GM12878 (cell line): ENCODE results near the gene ARFGAP3. TPM values are rescaled to one million over a fixed set of nuclear protein-coding genes. Genes with fewer than 3 reads are reported as not detected.

Experiments used
- ATAC-seq: fragments of 200-7000 bp; cut with Tn5 transposase; 3 replicates; pipeline ENCODE4 v1.9.1; 2020; ENCODE audit warnings: mild to moderate bottlenecking, moderate library complexity
- BruUV-seq: library from RNA; stranded (reverse); fragments of 400-500 nt; replicated peaks from 2 replicates; lab custom pipeline; 2021; lab: Mats Ljungman, UMichigan
- CTCF ChIA-PET: fragments of 300-600 bp; sonication (Branson Sonifier 250); formaldehyde crosslinking; extraction: SDS; loops from one replicate; lab custom pipeline; 2021; ENCODE audit warnings: inconsistent platforms; lab: Yijun Ruan, JAX
- POLR2A ChIA-PET: fragments of 350-600 bp; formaldehyde crosslinking; extraction: SDS; loops from one replicate; lab custom pipeline; 2021; ENCODE audit warnings: inconsistent platforms; lab: Charles Lee
- RAD21 ChIA-PET: fragments of 300-600 bp; sonication (Branson Sonifier 250); formaldehyde crosslinking; loops from one replicate; lab custom pipeline; 2023; ENCODE audit warnings: antibody characterized with exemption; ENCODE audit not compliant: unreplicated experiment; lab: Charles Lee
- SMC1A ChIA-PET: fragments of 300-600 bp; sonication (Branson Sonifier 250); formaldehyde crosslinking; loops from one replicate; lab custom pipeline; 2023; ENCODE audit not compliant: unreplicated experiment, uncharacterized antibody; lab: Charles Lee
- DNase-seq: peaks from one replicate; pipeline ENCODE4 v3.0.0-alpha.2; 2011; ENCODE audit warnings: low read depth, low spot score
- FAIRE-seq: peaks from 3 replicates; lab custom pipeline; 2011; peaks lifted over from hg19 to GRCh38; lab: Jason Lieb, UNC
- H2AFZ ChIP-seq: 2 replicates; pipeline ENCODE4 v1.6.0; 2011; ENCODE audit warnings: low read depth, low read length, control low read depth; ENCODE audit not compliant: control insufficient read depth
- H3K27ac ChIP-seq: 2 replicates; pipeline ENCODE4 v1.5.1; 2011; ENCODE audit warnings: control low read depth; ENCODE audit not compliant: control insufficient read depth, insufficient read depth
- H3K27me3 ChIP-seq, 2 experiments: replicated peaks in 1 of 2; 2 replicates each; pipeline versions ENCODE4 v1.6.0 to v1.6.1; 2011; ENCODE audit warnings: low read length in 1 of 2; ENCODE audit not compliant: control insufficient read depth in 2 of 2, insufficient read depth in 2 of 2
- H3K36me3 ChIP-seq, 2 experiments: 2 replicates each; pipeline ENCODE4 v1.5.1; 2011; ENCODE audit warnings: low read length in 1 of 2; ENCODE audit not compliant: control insufficient read depth in 2 of 2, insufficient read depth in 2 of 2
- H3K4me1 ChIP-seq: 2 replicates; pipeline ENCODE4 v1.6.1; 2011; ENCODE audit warnings: mild to moderate bottlenecking, low read length, moderate library complexity, mixed read lengths; ENCODE audit not compliant: control insufficient read depth, insufficient read depth
- H3K4me2 ChIP-seq: 2 replicates; pipeline ENCODE4 v1.6.0; 2011; ENCODE audit warnings: control low read depth; ENCODE audit not compliant: control insufficient read depth, insufficient read depth
- H3K4me3 ChIP-seq: fragments of 200-600 bp; sonication (generic); 2 replicates; pipeline ENCODE4 v1.5.1; 2016
- H3K79me2 ChIP-seq: 2 replicates; pipeline ENCODE4 v1.6.0; 2011; ENCODE audit warnings: low read length; ENCODE audit not compliant: control insufficient read depth, insufficient read depth
- H3K9ac ChIP-seq: 2 replicates; pipeline ENCODE4 v1.8.0; 2011; ENCODE audit warnings: low read length, control low read depth, mixed read lengths; ENCODE audit not compliant: control insufficient read depth, insufficient read depth
- H3K9me3 ChIP-seq: replicated peaks from 3 replicates; pipeline ENCODE4 v1.5.1; 2011; ENCODE audit warnings: mild to moderate bottlenecking, low read length; ENCODE audit not compliant: control insufficient read depth, insufficient read depth
- H4K20me1 ChIP-seq: 2 replicates; pipeline ENCODE4 v1.6.0; 2011; ENCODE audit not compliant: control insufficient read depth, insufficient read depth
- ASH2L ChIP-seq: fragments of 300-600, 200-600 bp; sonication (generic); IDR thresholded peaks from 2 replicates; pipeline ENCODE4 v1.6.1; 2017; ENCODE audit warnings: low read depth, mild to moderate bottlenecking, borderline replicate concordance
- BACH1 ChIP-seq: fragments of 450-650 bp; IDR thresholded peaks from 2 replicates; pipeline ENCODE4 v1.6.1; 2017; ENCODE audit warnings: mild to moderate bottlenecking, borderline replicate concordance
- CEBPB ChIP-seq, 2 experiments: fragments of 150-350 bp in 1 of 2; IDR thresholded peaks; 2 replicates each; pipeline ENCODE4 v1.6.1; 2012 to 2014; ENCODE audit warnings: low read depth in 2 of 2, low read length in 2 of 2, borderline replicate concordance in 1 of 2, inconsistent platforms in 1 of 2
- FOS ChIP-seq: IDR thresholded peaks from 3 replicates; pipeline ENCODE4 v1.6.1; 2011; ENCODE audit warnings: borderline replicate concordance; ENCODE audit not compliant: insufficient read length; ENCODE audit errors: extremely low read depth
- HDAC6 ChIP-seq: fragments of 200-600 bp; sonication (generic); IDR thresholded peaks from one replicate; pipeline ENCODE4 v1.8.0; 2017; ENCODE audit warnings: antibody characterized with exemption; ENCODE audit not compliant: unreplicated experiment
- IKZF2 ChIP-seq, 2 experiments: fragments of 450-650 bp; IDR thresholded peaks; 2 replicates each; pipeline ENCODE4 v1.6.1; 2017; ENCODE audit warnings: mild to moderate bottlenecking in 2 of 2, moderate library complexity in 2 of 2
- JUNB ChIP-seq: IDR thresholded peaks from 2 replicates; pipeline ENCODE4 v1.6.1; 2016; ENCODE audit warnings: antibody characterized with exemption, mild to moderate bottlenecking
- MYC ChIP-seq: IDR thresholded peaks from 2 replicates; pipeline ENCODE4 v1.6.1; 2011; ENCODE audit warnings: mild to moderate bottlenecking, low read length, moderate library complexity, inconsistent platforms; ENCODE audit not compliant: insufficient read depth, insufficient replicate concordance, insufficient read length, severe bottlenecking
- NFIC ChIP-seq: IDR thresholded peaks from 2 replicates; pipeline ENCODE4 v1.6.1; 2012; ENCODE audit warnings: low read depth, mild to moderate bottlenecking, inconsistent platforms, low read length, moderate library complexity
- NRF1 ChIP-seq: conservative IDR thresholded peaks from 2 replicates; pipeline ENCODE4 v1.6.1; 2011; ENCODE audit warnings: mild to moderate bottlenecking, low read depth, low read length, improper control_type of control experiment
- PAX8 ChIP-seq: fragments of 450-650 bp; IDR thresholded peaks from 2 replicates; pipeline ENCODE4 v1.6.1; 2017; ENCODE audit warnings: mild to moderate bottlenecking, moderate library complexity
- SIN3A ChIP-seq: IDR thresholded peaks from 2 replicates; pipeline ENCODE4 v1.6.1; 2012; ENCODE audit warnings: low read depth, low read length, improper control_type of control experiment
- SUPT20H ChIP-seq: IDR thresholded peaks from 2 replicates; pipeline ENCODE4 v1.6.1; 2011; ENCODE audit warnings: low read depth, mild to moderate bottlenecking, low read length, moderate library complexity, borderline replicate concordance; ENCODE audit not compliant: control insufficient read depth
- TAF1 ChIP-seq: IDR thresholded peaks from 2 replicates; pipeline ENCODE4 v1.6.1; 2011; ENCODE audit warnings: mild to moderate bottlenecking, low read depth, low read length, borderline replicate concordance
- TCF3 ChIP-seq: IDR thresholded peaks from 2 replicates; pipeline ENCODE4 v1.6.1; 2012; ENCODE audit warnings: low read depth, mild to moderate bottlenecking, low read length, borderline replicate concordance; ENCODE audit not compliant: insufficient read depth
- ZBED1 ChIP-seq: IDR thresholded peaks from 2 replicates; pipeline ENCODE4 v1.6.1; 2016; ENCODE audit warnings: borderline replicate concordance
- ZNF384 ChIP-seq: IDR thresholded peaks from 2 replicates; pipeline ENCODE4 v1.6.1; 2012; ENCODE audit warnings: low read depth, mild to moderate bottlenecking, low read length, improper control_type of control experiment, borderline replicate concordance
- WGBS: methylation state at CpG from one replicate; pipeline ENCODE4 v1.1.6; 2016; ENCODE audit warnings: low lambda C conversion rate; ENCODE audit not compliant: insufficient replicate concordance, insufficient coverage; ENCODE audit errors: missing lambda C conversion rate; 5-methylcytosine and 5-hydroxymethylcytosine counted together
- in situ Hi-C: fragments of 300-500 bp; cut with MboI; formaldehyde crosslinking; loops from 9 replicates; pipeline ENCODE4 v1.14.3; 2018; ENCODE audit warnings: mixed read lengths
- intact Hi-C: fragments of 100-400 bp; cut with micrococcal nuclease; formaldehyde crosslinking; loops from one replicate; pipeline ENCODE4 v1.14.2; 2022; ENCODE audit not compliant: unreplicated experiment
- polyA plus RNA-seq, 11 experiments: library from polyadenylated mRNA; depleted of rRNA in 4 of 11; unstranded in 6 of 11; stranded (reverse) in 5 of 11; fragments of >200 nt; fragmentation: Nextera tagmentation in 4 of 11; fragmentation: Illumina TruSeq in 1 of 11; extraction: Ambion mirVana in 4 of 11; extraction: Trizol in 1 of 11; gene quantifications; 1 replicate in 1 of 11; 2 replicates in 10 of 11; pipeline versions ENCODE4 v1.2.1 to v1.2.3, GENCODE V29; 2011 to 2016; ENCODE audit warnings: inconsistent platforms in 2 of 11, missing spikeins in 2 of 11, low read depth in 1 of 11
- total RNA-seq, 4 experiments: library from RNA; depleted of rRNA in 3 of 4; stranded (reverse); fragments of >200 nt in 3 of 4; fragmentation: Illumina TruSeq in 1 of 4; extraction: Trizol in 1 of 4; gene quantifications; 2 replicates each; pipeline versions ENCODE4 v1.2.1 to v1.2.3, GENCODE V29; 2013 to 2021
- TF ChIP-seq, protein P1 (sequence below): fragments of 150-350 bp; IDR thresholded peaks from 2 replicates; pipeline ENCODE4 v1.6.1; 2014; ENCODE audit warnings: mild to moderate bottlenecking, low read depth, low read length
- TF ChIP-seq, protein P2 (sequence below): fragments of 450-650 bp; IDR thresholded peaks from 2 replicates; pipeline ENCODE4 v1.6.1; 2017; ENCODE audit warnings: mild to moderate bottlenecking, moderate library complexity

ARFGAP3 gene
- total and polyA plus RNA-seq, 10 of the 15 experiments (the other 5 are each of a cell fraction or from before 2014, with no cell fraction given), result 29.7 to 50.8 (median 39.5) TPM

DNA sequence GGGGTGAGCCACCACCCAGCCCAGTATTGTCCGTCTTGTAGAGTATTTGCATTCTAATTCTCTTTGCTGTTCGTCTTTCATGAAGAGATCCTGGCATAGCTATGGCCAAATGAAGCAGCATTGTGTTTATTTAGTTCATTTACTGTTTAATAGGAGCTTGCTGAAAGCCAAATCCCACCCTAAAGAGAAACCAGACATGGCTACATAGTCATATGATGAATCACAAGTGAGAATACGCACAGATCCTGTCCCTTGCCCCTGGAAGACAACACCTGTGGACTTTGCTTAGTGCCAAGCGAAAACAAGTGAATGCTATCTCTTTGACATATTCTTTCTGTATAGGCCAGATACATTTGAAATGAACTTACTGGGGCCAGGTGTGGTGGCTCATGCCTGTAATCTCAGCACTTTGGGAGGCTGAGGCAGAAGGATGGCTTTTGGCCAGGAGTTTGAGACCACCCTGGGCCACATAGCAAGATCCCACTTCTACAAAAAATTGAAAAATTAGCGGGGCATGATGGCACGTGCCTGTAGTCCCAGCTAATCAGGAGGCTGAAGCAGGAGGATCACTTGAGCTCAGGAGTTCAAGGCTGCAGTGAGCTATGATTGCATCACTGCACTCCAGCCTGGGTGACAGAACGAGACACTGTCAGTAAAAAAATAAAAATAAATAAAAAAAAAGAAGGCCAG is 5.1 kb upstream of the ARFGAP3 start:
- H3K79me2 ChIP-seq, result no peaks in the 10 kb centered on the region
- TF ChIP-seq IKZF2 (IDR thresholded peaks at IDR 0.05) (no peak), CEBPB (IDR thresholded peaks at IDR 0.05; ENCODE audit: borderline replicate concordance in 1 of 2, low read depth in 2 of 2, low read length in 2 of 2) (no peak), FOS (no peak), TCF3 (no peak), ZBED1 (no peak), ZNF384 (no peak), ASH2L (no peak), MYC (no peak), JUNB (no peak), SUPT20H (no peak), BACH1 (no peak), NRF1 (no peak), HDAC6 (no peak), SIN3A (no peak), PAX8 (no peak), TAF1 (no peak), NFIC (no peak)
- TF ChIP-seq, protein P1, sequence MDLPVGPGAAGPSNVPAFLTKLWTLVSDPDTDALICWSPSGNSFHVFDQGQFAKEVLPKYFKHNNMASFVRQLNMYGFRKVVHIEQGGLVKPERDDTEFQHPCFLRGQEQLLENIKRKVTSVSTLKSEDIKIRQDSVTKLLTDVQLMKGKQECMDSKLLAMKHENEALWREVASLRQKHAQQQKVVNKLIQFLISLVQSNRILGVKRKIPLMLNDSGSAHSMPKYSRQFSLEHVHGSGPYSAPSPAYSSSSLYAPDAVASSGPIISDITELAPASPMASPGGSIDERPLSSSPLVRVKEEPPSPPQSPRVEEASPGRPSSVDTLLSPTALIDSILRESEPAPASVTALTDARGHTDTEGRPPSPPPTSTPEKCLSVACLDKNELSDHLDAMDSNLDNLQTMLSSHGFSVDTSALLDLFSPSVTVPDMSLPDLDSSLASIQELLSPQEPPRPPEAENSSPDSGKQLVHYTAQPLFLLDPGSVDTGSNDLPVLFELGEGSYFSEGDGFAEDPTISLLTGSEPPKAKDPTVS, result no peak
- TF ChIP-seq, protein P2, sequence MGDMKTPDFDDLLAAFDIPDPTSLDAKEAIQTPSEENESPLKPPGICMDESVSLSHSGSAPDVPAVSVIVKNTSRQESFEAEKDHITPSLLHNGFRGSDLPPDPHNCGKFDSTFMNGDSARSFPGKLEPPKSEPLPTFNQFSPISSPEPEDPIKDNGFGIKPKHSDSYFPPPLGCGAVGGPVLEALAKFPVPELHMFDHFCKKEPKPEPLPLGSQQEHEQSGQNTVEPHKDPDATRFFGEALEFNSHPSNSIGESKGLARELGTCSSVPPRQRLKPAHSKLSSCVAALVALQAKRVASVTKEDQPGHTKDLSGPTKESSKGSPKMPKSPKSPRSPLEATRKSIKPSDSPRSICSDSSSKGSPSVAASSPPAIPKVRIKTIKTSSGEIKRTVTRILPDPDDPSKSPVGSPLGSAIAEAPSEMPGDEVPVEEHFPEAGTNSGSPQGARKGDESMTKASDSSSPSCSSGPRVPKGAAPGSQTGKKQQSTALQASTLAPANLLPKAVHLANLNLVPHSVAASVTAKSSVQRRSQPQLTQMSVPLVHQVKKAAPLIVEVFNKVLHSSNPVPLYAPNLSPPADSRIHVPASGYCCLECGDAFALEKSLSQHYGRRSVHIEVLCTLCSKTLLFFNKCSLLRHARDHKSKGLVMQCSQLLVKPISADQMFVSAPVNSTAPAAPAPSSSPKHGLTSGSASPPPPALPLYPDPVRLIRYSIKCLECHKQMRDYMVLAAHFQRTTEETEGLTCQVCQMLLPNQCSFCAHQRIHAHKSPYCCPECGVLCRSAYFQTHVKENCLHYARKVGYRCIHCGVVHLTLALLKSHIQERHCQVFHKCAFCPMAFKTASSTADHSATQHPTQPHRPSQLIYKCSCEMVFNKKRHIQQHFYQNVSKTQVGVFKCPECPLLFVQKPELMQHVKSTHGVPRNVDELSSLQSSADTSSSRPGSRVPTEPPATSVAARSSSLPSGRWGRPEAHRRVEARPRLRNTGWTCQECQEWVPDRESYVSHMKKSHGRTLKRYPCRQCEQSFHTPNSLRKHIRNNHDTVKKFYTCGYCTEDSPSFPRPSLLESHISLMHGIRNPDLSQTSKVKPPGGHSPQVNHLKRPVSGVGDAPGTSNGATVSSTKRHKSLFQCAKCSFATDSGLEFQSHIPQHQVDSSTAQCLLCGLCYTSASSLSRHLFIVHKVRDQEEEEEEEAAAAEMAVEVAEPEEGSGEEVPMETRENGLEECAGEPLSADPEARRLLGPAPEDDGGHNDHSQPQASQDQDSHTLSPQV, result no peak
- no peak for FAIRE-seq
- no TSS peak for BruUV-seq
- WGBS, result 93% methylated on average over 7 of the region's 7 CpGs
- in situ Hi-C loops (no loop called here), intact Hi-C loops (no loop called here)
- SMC1A ChIA-PET, result no interaction called here
- POLR2A ChIA-PET, result no interaction called here
- no peaks in the 10 kb centered on the region for H3K27me3 ChIP-seq
- no peak overlapping the region for H3K27ac ChIP-seq
- no peak overlapping the region for H2AFZ ChIP-seq
- no peaks in the 10 kb centered on the region; a peak in 2 of 4 replicates for H3K36me3 ChIP-seq
- peaks cover 6% of the 10 kb centered on the region; the same call in 2 of the 3 replicates for H3K9me3 ChIP-seq
- DNase-seq, result no peak
- no peak overlapping the region for H3K4me3 ChIP-seq
- RAD21 ChIA-PET, result no interaction called here
- ATAC-seq, result no peak
- H4K20me1 ChIP-seq, result no peaks in the 10 kb centered on the region
- CTCF ChIA-PET, result interaction anchor here (0.8 to 1.8 kb wide), 3 partner anchors 171 to 199 kb away, joined by 3 to 5 read pairs (median 3); no protein-coding TSS in a partner anchor
- H3K4me1 ChIP-seq, result peaks cover 9% of the 10 kb centered on the region
- no peak overlapping the region for H3K9ac ChIP-seq
- no peak overlapping the region for H3K4me2 ChIP-seq
